SK-N-MC (cell line): Measurements from ENCODE around the gene TARBP1.

Experiments
- EZH2 ChIP-seq: fragments of 200-600 bp; sonication (generic); IDR thresholded peaks from one replicate; pipeline ENCODE4 v1.6.1; 2017; ENCODE audit warnings: antibody characterized with exemption
- POLR2AphosphoS5 ChIP-seq: IDR thresholded peaks from 2 replicates; pipeline ENCODE4 v1.6.1; 2012; ENCODE audit warnings: mild to moderate bottlenecking, low read depth, low read length, borderline replicate concordance

DNA sequence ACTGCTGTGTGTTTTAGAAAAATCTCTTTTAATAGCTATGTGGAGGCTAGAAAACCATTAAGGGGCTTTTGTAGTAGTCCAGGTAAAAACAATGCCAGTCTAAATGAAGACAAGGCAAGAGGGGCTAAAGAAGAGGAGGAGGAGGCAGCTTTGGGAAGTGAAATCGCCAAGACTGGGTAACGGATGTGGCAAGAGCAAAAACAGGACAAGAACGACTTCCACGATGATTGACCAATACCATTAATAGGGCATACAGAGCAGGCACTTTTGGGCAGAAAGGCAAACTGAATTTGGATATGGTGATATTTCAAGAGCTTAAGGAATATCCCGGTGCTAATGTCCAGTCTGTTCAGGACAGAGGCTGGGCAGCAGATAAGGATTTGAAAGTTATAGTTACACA is 83.7 kb downstream of the TARBP1 start:
- no peak for TF ChIP-seq POLR2AphosphoS5
- TF ChIP-seq EZH2 = no peak
